Naive B cell (primary cell): ENCODE results near the gene PPP2R2B. TPM values are rescaled to one million over a fixed set of nuclear protein-coding genes. Genes with fewer than 3 reads are reported as not detected.

Experiments used
- ATAC-seq, 2 donors: fragments of 150-1000 bp; cut with Tn5 transposase; 2 replicates each; pipeline ENCODE4 v1.10.0; 2021; ENCODE audit warnings: low read depth in 2 of 2, mild to moderate bottlenecking in 2 of 2, moderate library complexity in 2 of 2
- DNase-seq: peaks from one replicate; pipeline ENCODE4 v3.0.0; 2022
- H3K27ac Mint-ChIP-seq, 6 donors: one replicate each; pipeline ENCODE4 v1.8.0; 2020 to 2022; ENCODE audit warnings: mild to moderate bottlenecking in 6 of 6, mixed read lengths in 6 of 6, moderate library complexity in 5 of 6, inconsistent platforms in 2 of 6
- H3K27me3 Mint-ChIP-seq, 3 donors: one replicate each; pipeline ENCODE4 v1.8.0; 2021 to 2022; ENCODE audit warnings: mixed read lengths in 3 of 3, mild to moderate bottlenecking in 1 of 3
- H3K36me3 Mint-ChIP-seq, 2 donors: one replicate each; pipeline ENCODE4 v1.8.0; 2020 to 2022; ENCODE audit warnings: mixed read lengths in 2 of 2, inconsistent platforms in 1 of 2, mild to moderate bottlenecking in 1 of 2
- H3K4me1 Mint-ChIP-seq, 3 donors: one replicate each; pipeline ENCODE4 v1.8.0; 2020 to 2022; ENCODE audit warnings: mixed read lengths in 3 of 3, inconsistent platforms in 1 of 3, mild to moderate bottlenecking in 1 of 3, moderate library complexity in 1 of 3
- H3K4me3 Mint-ChIP-seq, 8 donors: one replicate each; pipeline ENCODE4 v1.8.0; 2020 to 2022; ENCODE audit warnings: mild to moderate bottlenecking in 8 of 8, mixed read lengths in 8 of 8, moderate library complexity in 8 of 8, inconsistent platforms in 2 of 8
- H3K9me3 Mint-ChIP-seq, 7 donors: one replicate each; pipeline ENCODE4 v1.8.0; 2020 to 2022; ENCODE audit warnings: mixed read lengths in 7 of 7, mild to moderate bottlenecking in 5 of 7, inconsistent platforms in 2 of 7, moderate library complexity in 1 of 7
- polyA plus RNA-seq, 6 donors: library from polyadenylated mRNA; unstranded; fragments of 300-500 nt; fragmentation: Illumina TruSeq; gene quantifications; one replicate each; pipeline ENCODE4 v1.2.3, GENCODE V29; 2021; ENCODE audit warnings: low read depth in 6 of 6

Gene PPP2R2B
- polyA plus RNA-seq, 6 donors from 2014 or later = not detected

DNA sequence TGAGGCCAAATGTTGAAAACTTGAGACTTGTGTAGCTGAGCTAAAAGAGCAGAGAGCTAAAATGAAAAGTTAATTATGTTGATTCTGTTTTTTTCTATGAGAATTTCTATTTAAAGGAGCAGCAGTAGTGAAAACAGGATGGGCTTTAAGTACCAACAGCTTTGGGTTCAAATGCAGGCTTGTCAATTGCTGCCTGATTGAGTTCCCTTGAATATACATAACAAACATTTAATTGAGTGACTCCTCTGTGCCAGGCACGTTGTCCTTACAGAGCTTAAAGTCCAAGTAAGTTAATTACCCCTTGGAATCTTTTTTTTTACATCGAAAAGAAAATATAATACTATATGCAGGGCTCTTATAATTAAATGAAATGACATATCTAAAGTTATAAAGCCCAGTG lies 38.5 kb downstream of the PPP2R2B start:
- no peak for DNase-seq
- no peak overlapping the region for H3K4me3 Mint-ChIP-seq
- no peaks in the 10 kb centered on the region for H3K4me1 Mint-ChIP-seq

DNA sequence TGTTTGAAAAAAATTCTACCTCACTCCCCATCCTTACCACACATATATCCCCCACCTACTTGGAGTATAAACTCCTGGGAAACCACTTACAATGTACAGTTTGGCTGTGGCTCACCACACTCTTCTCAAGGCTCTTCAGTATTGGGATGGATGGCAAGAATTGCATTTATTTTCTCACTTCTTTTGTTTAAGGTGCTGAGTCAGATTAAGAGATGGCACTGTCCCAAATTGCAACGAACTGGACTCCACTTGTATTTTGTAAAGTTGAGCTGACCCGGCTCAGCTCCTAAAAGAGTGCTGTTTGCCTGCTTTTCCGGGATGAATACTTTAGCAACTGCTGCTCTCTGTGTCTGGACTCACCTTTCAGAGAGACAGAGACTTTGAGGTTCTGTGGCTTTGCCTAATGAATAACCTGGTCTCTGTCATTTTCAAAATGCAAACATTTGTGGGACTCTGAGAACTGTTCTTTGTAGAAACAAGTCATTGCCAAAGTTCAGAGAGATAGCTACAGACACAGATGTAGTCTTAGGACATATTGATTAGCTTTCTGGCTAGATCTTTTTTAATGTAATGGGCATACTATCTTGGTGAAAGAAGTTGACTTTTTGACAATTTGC lies 42.2 kb downstream of the PPP2R2B start:
- no peaks in the 10 kb centered on the region for H3K27me3 Mint-ChIP-seq
- no peak overlapping the region for H3K4me3 Mint-ChIP-seq
- H3K36me3 Mint-ChIP-seq = no peaks in the 10 kb centered on the region
- ATAC-seq (no peak), DNase-seq (no peak)
- H3K27ac Mint-ChIP-seq = no peak overlapping the region
- peaks cover 0 to 11% (median 4%) of the 10 kb centered on the region in 7 donors for H3K9me3 Mint-ChIP-seq
- no peaks in the 10 kb centered on the region for H3K4me1 Mint-ChIP-seq

More for the DNA sequence above, 38.5 kb downstream of the PPP2R2B start:
- H3K9me3 Mint-ChIP-seq = peaks cover 3 to 21% (median 6%) of the 10 kb centered on the region in 7 donors
- no peak for ATAC-seq
- H3K27me3 Mint-ChIP-seq = no peaks in the 10 kb centered on the region
- H3K27ac Mint-ChIP-seq = no peak overlapping the region
- no peaks in the 10 kb centered on the region for H3K36me3 Mint-ChIP-seq

- no peak overlapping the region for H3K4me3 Mint-ChIP-seq
- no peaks in the 10 kb centered on the region for H3K4me1 Mint-ChIP-seq
- no peak for ATAC-seq
Measured at GRCh38 chr5:146832985-146833732, 45.4 kb downstream of the PPP2R2B start.

GRCh38 chr5:146828385-146828784 lies 50.2 kb downstream of the PPP2R2B start:
- Mint-ChIP-seq H3K9me3 (peaks cover 0 to 5% (median 0%) of the 10 kb centered on the region in 7 donors), H3K4me3 (no peak overlapping the region), H3K27me3 (peaks cover 0 to 8% (median 0%) of the 10 kb centered on the region in 3 donors), H3K4me1 (no peaks in the 10 kb centered on the region), H3K36me3 (no peaks in the 10 kb centered on the region), H3K27ac (no peak overlapping the region)
- no peak for ATAC-seq
- DNase-seq = no peak

More at GRCh38 chr5:146832985-146833732, 45.4 kb downstream of the PPP2R2B start:
- Mint-ChIP-seq H3K36me3 (no peaks in the 10 kb centered on the region), H3K27me3 (no peaks in the 10 kb centered on the region), H3K9me3 (peaks cover 0 to 3% (median 0%) of the 10 kb centered on the region in 7 donors), H3K27ac (no peak overlapping the region)
- DNase-seq = no peak

GRCh38 chr5:146827901-146828300 lies 50.7 kb downstream of the PPP2R2B start:
- Mint-ChIP-seq H3K27ac (no peak overlapping the region), H3K4me3 (no peak overlapping the region), H3K27me3 (peaks cover 0 to 8% (median 0%) of the 10 kb centered on the region in 3 donors), H3K36me3 (no peaks in the 10 kb centered on the region), H3K9me3 (peaks cover 0 to 5% (median 0%) of the 10 kb centered on the region in 7 donors), H3K4me1 (no peaks in the 10 kb centered on the region)
- ATAC-seq (no peak), DNase-seq (no peak)

- Mint-ChIP-seq H3K27ac (no peak overlapping the region), H3K36me3 (no peaks in the 10 kb centered on the region)
Measured at GRCh38 chr5:146825033-146825432, 53.5 kb downstream of the PPP2R2B start.

GRCh38 chr5:146821732-146822131 lies 56.8 kb downstream of the PPP2R2B start:
- Mint-ChIP-seq H3K27ac (no peak overlapping the region), H3K4me1 (no peaks in the 10 kb centered on the region), H3K36me3 (no peaks in the 10 kb centered on the region), H3K9me3 (peaks cover 0 to 5% (median 2%) of the 10 kb centered on the region in 7 donors), H3K27me3 (peaks cover 0 to 5% (median 5%) of the 10 kb centered on the region in 3 donors), H3K4me3 (no peak overlapping the region)
- no peak for DNase-seq
- ATAC-seq = no peak

More at GRCh38 chr5:146825033-146825432, 53.5 kb downstream of the PPP2R2B start:
- H3K27me3 Mint-ChIP-seq = peaks cover 0 to 8% (median 0%) of the 10 kb centered on the region in 3 donors
- no peak overlapping the region for H3K4me3 Mint-ChIP-seq
- no peak for DNase-seq
- no peak for ATAC-seq
- no peaks in the 10 kb centered on the region for H3K4me1 Mint-ChIP-seq
- H3K9me3 Mint-ChIP-seq = peaks cover 0 to 5% (median 0%) of the 10 kb centered on the region in 7 donors

DNA sequence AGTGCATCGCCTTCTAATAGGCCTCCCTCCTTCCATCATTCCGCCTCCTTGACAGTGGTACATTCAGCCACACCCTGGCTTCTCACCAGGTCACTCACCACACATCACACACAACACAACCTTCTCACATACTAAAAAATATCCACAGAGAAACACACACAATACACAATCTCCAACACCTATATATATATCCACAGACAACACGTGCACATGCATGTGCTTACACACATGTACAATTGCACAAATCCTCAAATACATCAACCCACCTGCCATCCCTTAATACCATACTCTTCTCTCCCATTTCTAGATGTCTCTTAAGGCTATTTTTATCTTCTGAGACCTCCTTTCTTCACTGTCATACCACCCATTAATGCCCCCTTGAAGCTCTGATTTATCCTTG lies 57.6 kb downstream of the PPP2R2B start:
- H3K36me3 Mint-ChIP-seq = no peaks in the 10 kb centered on the region
- no peak overlapping the region for H3K4me3 Mint-ChIP-seq
- no peak overlapping the region for H3K27ac Mint-ChIP-seq
- no peaks in the 10 kb centered on the region for H3K4me1 Mint-ChIP-seq
- peaks cover 0 to 5% (median 0%) of the 10 kb centered on the region in 3 donors for H3K27me3 Mint-ChIP-seq
- DNase-seq = no peak
- no peak for ATAC-seq
- H3K9me3 Mint-ChIP-seq = peaks cover 0 to 5% (median 2%) of the 10 kb centered on the region in 7 donors

DNA sequence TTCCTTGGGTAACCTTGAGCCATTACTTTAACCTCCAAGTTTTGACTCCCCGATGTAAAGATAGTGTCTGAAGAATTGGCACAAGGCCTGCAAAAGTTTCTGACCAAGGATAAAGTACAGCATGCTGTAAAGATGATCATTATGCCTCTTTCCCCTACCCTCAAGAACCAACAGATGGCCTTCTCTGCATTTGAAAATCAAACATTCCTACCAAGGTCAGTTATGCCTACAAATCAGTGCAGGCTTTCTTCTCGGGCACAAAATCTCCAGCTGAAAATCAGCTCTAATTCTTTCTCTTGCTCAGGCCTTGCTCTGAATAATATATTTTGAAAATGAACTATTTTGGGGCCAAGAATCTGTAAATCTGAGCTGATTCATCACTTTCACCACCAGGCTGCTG lies 59.7 kb downstream of the PPP2R2B start:
- ATAC-seq = no peak
- DNase-seq = no peak
- Mint-ChIP-seq H3K36me3 (no peaks in the 10 kb centered on the region), H3K9me3 (peaks cover 0 to 4% (median 0%) of the 10 kb centered on the region in 7 donors), H3K27me3 (peaks cover 0 to 5% (median 0%) of the 10 kb centered on the region in 3 donors), H3K4me1 (peaks cover 0 to 1% (median under 1%) of the 10 kb centered on the region in 3 donors), H3K4me3 (no peak overlapping the region), H3K27ac (no peak overlapping the region)

DNA sequence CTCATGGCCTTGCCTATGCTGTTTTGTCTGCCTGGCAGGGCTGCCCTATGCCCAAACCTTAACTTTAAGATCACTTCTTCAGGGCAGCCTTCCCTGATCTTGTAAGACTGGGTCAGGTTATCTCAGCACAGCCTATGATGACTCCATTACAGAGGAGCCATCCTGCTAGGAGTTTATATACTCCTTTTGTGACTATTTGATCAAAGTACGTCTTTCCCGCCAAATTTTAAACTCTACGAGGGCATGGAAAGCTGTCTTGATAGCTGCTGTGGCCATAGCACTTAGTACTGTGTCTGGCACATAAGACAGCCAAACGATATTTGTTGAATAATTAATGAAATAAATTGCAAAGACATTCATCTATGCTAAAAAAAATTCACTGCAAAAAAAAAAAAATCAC lies 60.6 kb downstream of the PPP2R2B start:
- peaks cover 0 to 5% (median 0%) of the 10 kb centered on the region in 3 donors for H3K27me3 Mint-ChIP-seq
- peaks cover 0 to 6% (median 4%) of the 10 kb centered on the region in 3 donors for H3K4me1 Mint-ChIP-seq
- H3K9me3 Mint-ChIP-seq = peaks cover 0 to 4% (median 0%) of the 10 kb centered on the region in 7 donors
- no peak for ATAC-seq
- H3K27ac Mint-ChIP-seq = no peak overlapping the region
- no peaks in the 10 kb centered on the region for H3K36me3 Mint-ChIP-seq
- DNase-seq = no peak
- H3K4me3 Mint-ChIP-seq = no peak overlapping the region

GRCh38 chr5:146816775-146817387 lies 61.7 kb downstream of the PPP2R2B start:
- H3K4me3 Mint-ChIP-seq = no peak overlapping the region
- H3K36me3 Mint-ChIP-seq = no peaks in the 10 kb centered on the region
- ATAC-seq = no peak
- H3K4me1 Mint-ChIP-seq = peaks cover 0 to 6% (median 4%) of the 10 kb centered on the region in 3 donors
- H3K27me3 Mint-ChIP-seq = peaks cover 0 to 5% (median 0%) of the 10 kb centered on the region in 3 donors
- DNase-seq = no peak
- peaks cover 0 to 4% (median 0%) of the 10 kb centered on the region in 7 donors for H3K9me3 Mint-ChIP-seq
- H3K27ac Mint-ChIP-seq = no peak overlapping the region

GRCh38 chr5:146815411-146815810 lies 63.1 kb downstream of the PPP2R2B start:
- H3K36me3 Mint-ChIP-seq = no peaks in the 10 kb centered on the region
- peaks cover 0 to 5% (median 0%) of the 10 kb centered on the region in 3 donors for H3K27me3 Mint-ChIP-seq
- no peak overlapping the region for H3K27ac Mint-ChIP-seq
- peaks cover 0 to 6% (median 4%) of the 10 kb centered on the region in 3 donors for H3K4me1 Mint-ChIP-seq
- ATAC-seq (no peak), DNase-seq (no peak)
- no peak overlapping the region for H3K4me3 Mint-ChIP-seq
- H3K9me3 Mint-ChIP-seq = peaks cover 0 to 4% (median 0%) of the 10 kb centered on the region in 7 donors

DNA sequence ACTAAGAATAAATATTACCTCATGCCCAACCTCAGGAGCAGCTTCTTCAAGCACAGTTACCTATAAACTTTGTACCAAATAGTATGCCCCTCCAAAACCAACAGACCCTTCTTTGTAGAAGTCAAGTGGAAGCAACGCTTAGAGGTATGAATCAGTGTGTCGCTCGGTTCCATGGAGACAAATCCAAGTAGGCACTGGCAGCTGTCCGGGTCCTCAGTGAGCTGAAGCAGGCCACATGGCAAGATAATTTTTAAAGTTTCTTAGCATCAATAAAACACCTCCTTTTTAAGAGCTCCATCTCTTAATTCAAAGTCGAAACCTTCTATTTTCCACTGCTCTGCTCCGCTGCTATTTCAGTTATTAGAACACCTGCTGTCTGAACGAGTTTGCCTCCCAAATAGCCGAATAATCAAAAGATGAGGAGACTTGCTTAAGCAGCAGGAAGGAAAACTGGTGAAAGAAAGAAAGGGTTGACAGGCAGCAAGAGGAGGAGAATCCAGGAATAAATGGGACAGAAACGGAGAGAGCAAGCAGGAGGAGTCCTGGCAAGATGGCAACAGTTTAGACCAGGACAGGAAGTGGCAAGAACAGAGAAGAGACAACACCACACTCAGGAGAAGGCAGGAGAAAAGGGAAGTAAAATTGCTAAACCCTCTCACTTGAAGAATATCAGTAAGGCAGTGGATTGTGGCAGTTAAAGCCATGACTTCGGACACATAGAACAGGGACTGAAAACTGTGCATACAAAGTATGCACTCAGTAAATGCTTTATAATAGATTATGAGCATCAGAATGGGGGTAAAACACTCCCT lies 65.0 kb downstream of the PPP2R2B start:
- Mint-ChIP-seq H3K9me3 (peaks cover 0 to 8% (median 4%) of the 10 kb centered on the region in 7 donors), H3K4me3 (peak overlapping the region in 3 of 8 donors; percentile 5 to 70 (median 57)), H3K4me1 (peaks cover 0 to 6% (median 4%) of the 10 kb centered on the region in 3 donors), H3K36me3 (no peaks in the 10 kb centered on the region), H3K27ac (peak overlapping the region in 2 of 6 donors; percentile 2 to 51), H3K27me3 (peaks cover 0 to 5% (median 0%) of the 10 kb centered on the region in 3 donors)
- DNase-seq (no peak), ATAC-seq (peak in 1 of 2 donors; percentile 18)
